Mucosa of rectum (tissue), 2 donors: ENCODE data around the gene EXOSC3.
A peak's percentile ranks its signal among the peaks of the same experiment; 100 is the strongest.
"Not testable (repeated sequence)": the region's sequence is repeated elsewhere in the genome, so short reads cannot be mapped to it uniquely, and the experiment has no call there.

ENCODE experiments used
- H3K27ac ChIP-seq, 2 donors: one replicate each; pipeline ENCODE4 v1.7.0; 2013; ENCODE audit warnings: inconsistent platforms in 2 of 2, low read depth in 2 of 2, low read length in 2 of 2
- H3K27me3 ChIP-seq, 2 donors: one replicate each; pipeline ENCODE4 v1.7.0; 2013; ENCODE audit warnings: low read length in 2 of 2; ENCODE audit not compliant: control insufficient read depth in 2 of 2, insufficient read depth in 2 of 2
- H3K36me3 ChIP-seq, 2 donors: one replicate each; pipeline ENCODE4 v1.7.0; 2013; ENCODE audit warnings: low read length in 2 of 2; ENCODE audit not compliant: control insufficient read depth in 2 of 2, insufficient read depth in 2 of 2
- H3K4me1 ChIP-seq, 2 donors: one replicate each; pipeline ENCODE4 v1.7.0; 2013; ENCODE audit warnings: low read length in 2 of 2, mild to moderate bottlenecking in 1 of 2; ENCODE audit not compliant: control insufficient read depth in 2 of 2, insufficient read depth in 2 of 2
- H3K4me3 ChIP-seq, 2 donors: one replicate each; pipeline ENCODE4 v1.7.0; 2013; ENCODE audit warnings: low read length in 2 of 2
- H3K9ac ChIP-seq, 2 donors: one replicate each; pipeline ENCODE4 v1.7.0; 2013; ENCODE audit warnings: low read length in 2 of 2, low read depth in 1 of 2, mild to moderate bottlenecking in 1 of 2
- H3K9me3 ChIP-seq, 2 donors: one replicate each; pipeline ENCODE4 v1.7.0; 2013; ENCODE audit warnings: low read length in 2 of 2; ENCODE audit not compliant: control insufficient read depth in 2 of 2
- donor health status: healthy.
- donor health status: Normal muscosa, but diverticular disease.

Gene EXOSC3

DNA sequence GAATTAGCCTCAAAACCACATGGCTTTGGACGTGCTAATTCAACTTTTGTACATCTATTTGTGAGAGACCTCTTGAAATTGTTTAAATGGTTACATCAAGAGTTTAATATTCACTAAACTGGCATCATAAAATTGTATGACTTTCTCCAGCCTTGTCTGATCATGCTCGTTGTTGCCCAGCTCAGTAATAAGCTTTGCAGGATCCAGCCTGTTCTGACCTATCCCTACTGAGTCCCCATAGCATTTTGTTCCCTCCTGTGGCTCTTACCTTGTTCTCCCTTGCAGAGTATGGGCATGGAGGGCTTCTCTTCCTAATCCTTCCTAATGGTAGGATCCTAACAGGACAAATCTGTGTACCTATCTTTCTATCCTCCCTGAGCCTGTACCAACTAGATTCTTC lies 6.3 kb downstream of the EXOSC3 start:
- Histone ChIP-seq H3K36me3 (peaks cover 43 to 80% of the 10 kb centered on the region in 2 donors), H3K4me1 (no peaks in the 10 kb centered on the region), H3K9me3 (no peaks in the 10 kb centered on the region), H3K27me3 (no peaks in the 10 kb centered on the region), H3K4me3 (no peak overlapping the region), H3K9ac (no peak overlapping the region), H3K27ac (no peak overlapping the region)

DNA sequence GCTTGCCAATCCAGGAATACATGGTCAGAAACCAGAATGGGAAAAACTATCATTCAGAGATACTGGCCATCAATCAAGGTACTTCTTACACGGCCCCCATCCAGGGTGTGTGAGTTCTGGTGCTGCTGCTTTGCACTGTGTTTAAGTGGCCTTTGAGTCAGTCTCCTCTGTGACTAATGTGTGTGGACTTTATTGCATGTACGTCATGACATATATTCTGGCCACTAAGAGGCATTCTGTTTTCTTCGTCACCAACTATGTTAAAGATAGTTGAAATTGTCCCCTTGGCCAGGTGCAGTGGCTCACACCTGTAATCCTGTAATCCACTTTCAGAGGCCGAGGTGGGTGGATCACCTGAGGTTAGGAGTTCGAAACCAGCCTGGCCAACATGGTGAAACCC lies 8.5 kb downstream of the EXOSC3 start:
- H3K36me3 ChIP-seq = peaks cover 30 to 66% of the 10 kb centered on the region in 2 donors
- no peak overlapping the region for H3K4me3 ChIP-seq
- H3K27ac ChIP-seq = no peak overlapping the region
- no peaks in the 10 kb centered on the region for H3K4me1 ChIP-seq
- H3K9me3 ChIP-seq = no peaks in the 10 kb centered on the region
- H3K27me3 ChIP-seq = no peaks in the 10 kb centered on the region
- H3K9ac ChIP-seq = no peak overlapping the region

DNA sequence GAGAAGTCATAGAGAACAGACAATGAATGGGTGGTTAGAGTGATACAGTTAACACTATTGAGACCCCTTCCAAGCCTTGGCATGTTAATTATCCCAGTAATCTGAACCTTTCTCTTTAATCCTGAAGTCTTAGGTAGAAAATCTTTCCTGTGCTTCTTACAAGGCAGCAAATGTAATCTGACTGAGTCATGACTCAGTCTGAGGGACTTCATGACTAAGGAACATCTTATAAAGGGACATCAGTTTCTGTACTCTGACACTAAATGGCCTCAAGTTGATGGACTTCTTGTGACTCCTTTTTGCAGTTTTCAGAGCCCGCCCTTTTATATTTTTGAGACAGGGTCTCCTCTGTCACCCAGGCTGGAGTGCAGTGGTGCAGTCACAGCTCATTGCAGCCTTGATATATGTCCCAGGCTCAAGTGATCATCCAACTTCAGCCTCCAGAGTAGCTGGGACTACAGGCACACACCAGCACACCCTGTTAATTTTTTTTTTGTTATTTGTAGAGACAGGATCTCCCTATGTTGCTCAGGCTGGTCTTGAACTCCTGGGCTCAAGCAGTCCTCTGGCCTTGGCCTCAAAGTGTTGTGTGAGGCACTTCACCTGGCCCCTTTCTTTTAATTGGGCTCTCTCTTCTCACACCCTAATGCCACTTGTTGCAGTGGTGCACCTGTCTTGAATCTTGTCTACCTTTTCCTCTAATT lies 9.5 kb downstream of the EXOSC3 start:
- Histone ChIP-seq H3K4me1 (no peaks in the 10 kb centered on the region), H3K9me3 (no peaks in the 10 kb centered on the region), H3K4me3 (no peak overlapping the region), H3K9ac (no peak overlapping the region), H3K27ac (no peak overlapping the region), H3K27me3 (no peaks in the 10 kb centered on the region), H3K36me3 (peaks cover 33 to 57% of the 10 kb centered on the region in 2 donors)

DNA sequence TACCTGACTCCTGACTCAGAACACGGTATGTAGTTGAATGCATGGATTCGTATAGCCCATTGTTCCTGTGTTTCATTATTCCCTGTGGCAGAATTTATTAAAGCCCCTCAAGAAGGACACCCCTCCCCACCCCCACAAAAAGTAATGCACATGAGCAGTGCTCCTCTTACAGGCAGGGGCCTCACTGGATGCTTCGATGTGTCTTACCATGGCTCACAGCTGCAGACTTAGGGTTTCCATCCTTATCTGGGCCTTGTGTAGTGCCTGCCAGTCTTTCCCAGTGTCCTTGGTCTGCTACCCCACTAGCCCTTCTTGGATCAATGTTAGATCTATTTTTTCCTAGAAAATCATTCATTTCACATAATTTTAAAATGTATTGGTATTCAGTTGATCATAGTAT lies 14.9 kb downstream of the EXOSC3 start:
- no peaks in the 10 kb centered on the region for H3K4me1 ChIP-seq
- H3K27ac ChIP-seq = no peak overlapping the region
- no peak overlapping the region for H3K4me3 ChIP-seq
- H3K36me3 ChIP-seq = peaks cover 5 to 24% of the 10 kb centered on the region in 2 donors
- no peaks in the 10 kb centered on the region for H3K27me3 ChIP-seq
- no peaks in the 10 kb centered on the region for H3K9me3 ChIP-seq
- H3K9ac ChIP-seq = no peak overlapping the region

DNA sequence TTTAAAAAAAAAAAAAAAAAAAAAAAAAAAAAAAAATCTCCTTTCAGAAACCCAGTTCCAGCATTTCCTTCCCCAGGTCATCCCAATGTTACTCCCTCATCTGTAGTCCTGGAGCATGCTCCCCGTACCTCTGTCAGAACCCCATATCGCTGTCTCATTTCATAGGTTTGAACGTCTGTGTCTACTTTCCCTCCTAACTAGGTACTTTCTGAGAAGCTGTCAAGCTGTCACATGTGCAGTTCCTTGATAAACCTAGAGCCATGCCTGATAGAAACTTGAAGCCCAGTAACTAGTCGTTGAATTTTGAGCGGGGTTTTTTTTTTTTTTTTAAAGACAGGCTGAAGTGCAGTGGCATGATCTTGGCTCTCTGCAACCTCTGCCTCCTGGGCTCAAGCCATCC lies 15.6 kb downstream of the EXOSC3 start:
- Histone ChIP-seq H3K27me3 (no peaks in the 10 kb centered on the region), H3K9me3 (no peaks in the 10 kb centered on the region), H3K36me3 (peaks cover 5 to 29% of the 10 kb centered on the region in 2 donors), H3K9ac (no peak overlapping the region), H3K27ac (no peak overlapping the region), H3K4me1 (no peaks in the 10 kb centered on the region), H3K4me3 (no peak overlapping the region)

DNA sequence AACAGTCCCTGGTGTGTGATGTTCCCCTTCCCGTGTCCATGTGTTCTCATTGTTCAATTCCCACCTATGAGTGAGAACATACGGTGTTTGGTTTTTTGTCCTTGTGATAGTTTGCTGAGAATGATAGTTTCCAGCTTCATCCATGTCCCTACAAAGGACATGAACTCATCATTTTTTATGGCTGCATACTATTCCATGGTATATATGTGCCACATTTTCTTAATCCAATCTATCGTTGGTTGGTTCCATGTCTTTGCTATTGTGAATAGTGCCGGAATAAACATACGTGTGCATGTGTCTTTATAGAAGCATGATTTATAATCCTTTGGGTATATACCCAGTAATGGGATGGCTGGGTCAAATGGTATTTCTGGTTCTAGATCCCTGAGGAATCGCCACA lies 19.6 kb downstream of the EXOSC3 start:
- H3K27ac ChIP-seq, H3K4me3 ChIP-seq, H3K4me1 ChIP-seq, H3K9ac ChIP-seq, H3K9me3 ChIP-seq, H3K27me3 ChIP-seq: not testable (repeated sequence)
- H3K36me3 ChIP-seq = peaks cover 4 to 23% of the 10 kb centered on the region in 2 donors

DNA sequence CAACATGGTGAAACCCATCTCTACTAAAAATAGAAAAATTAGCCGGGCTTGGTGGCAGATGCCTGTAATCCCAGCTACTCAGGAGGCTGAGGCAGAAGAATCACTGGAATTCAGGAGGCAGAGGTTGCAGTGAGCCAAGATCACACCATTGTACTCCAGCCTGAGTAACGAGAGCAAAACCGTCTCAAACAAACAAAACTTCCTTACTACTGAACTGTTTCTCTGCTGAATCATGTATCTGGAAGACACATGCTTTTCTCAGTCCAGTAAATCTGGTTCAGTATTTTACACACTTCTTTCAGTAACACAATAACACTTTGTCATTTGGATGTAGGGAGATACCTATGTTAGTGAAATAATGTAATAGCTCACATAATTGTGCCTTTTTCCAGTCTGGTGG lies 23.4 kb downstream of the EXOSC3 start:
- H3K9me3 ChIP-seq = no peaks in the 10 kb centered on the region
- H3K4me3 ChIP-seq = no peak overlapping the region
- H3K27ac ChIP-seq = no peak overlapping the region
- no peaks in the 10 kb centered on the region for H3K4me1 ChIP-seq
- H3K27me3 ChIP-seq = no peaks in the 10 kb centered on the region
- H3K9ac ChIP-seq = no peak overlapping the region
- H3K36me3 ChIP-seq = peaks cover 4 to 15% of the 10 kb centered on the region in 2 donors

DNA sequence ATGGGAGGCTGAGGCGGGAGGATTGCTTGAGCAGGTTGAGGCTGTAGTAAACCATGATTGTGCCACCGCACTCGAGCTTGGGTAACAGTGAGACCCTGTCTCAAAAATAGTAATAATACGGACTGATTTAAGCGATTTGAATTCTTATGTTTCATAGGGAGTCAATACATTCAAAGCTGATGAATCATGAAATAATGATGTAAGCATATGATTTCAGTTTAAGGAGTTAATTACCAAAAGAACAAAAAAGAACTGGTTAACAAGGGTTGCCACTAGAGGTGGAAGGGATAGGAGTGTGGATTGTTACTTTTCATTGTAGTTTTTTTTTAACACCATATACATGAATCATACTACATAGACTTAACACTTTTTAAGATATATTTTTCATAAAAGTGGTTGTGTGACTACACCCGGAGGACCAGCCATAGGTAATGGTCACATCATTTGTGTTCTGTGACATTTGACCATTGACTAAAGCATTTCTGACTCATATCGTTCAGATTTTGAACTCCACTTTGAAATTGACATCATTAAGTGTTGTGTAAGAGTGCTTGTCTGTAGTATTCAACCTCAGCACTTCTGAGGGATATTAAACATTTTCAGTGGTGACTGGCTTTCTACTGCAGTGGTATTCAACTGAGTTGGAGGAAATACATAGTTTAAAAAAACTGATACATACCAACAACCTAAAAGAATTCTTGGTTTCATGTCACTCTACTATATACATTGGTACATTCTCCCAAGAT lies 24.3 kb downstream of the EXOSC3 start:
- Histone ChIP-seq H3K27ac (no peak overlapping the region), H3K4me3 (no peak overlapping the region), H3K9ac (no peak overlapping the region)

DNA sequence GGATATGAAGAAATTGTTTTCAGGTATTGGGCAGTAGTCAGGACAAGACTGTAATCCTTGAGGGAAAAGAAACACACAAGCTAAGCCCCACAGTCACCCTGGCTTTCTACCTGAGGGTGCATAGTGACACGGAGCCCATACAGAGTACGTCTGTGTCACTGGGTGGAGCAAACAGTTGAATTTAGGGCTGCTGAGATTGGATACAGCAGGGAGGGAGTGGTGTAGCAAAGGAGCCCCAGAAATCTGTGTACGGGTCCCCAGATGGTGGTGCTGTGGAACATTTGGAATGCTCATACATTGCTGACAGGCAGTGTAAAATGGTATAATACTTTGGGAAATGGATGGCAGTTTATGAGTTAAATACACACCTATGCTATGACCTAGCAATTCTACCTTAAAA lies 26.1 kb downstream of the EXOSC3 start:
- H3K4me1 ChIP-seq = peaks cover 8 to 9% of the 10 kb centered on the region in 2 donors
- H3K36me3 ChIP-seq = peaks cover 3 to 9% of the 10 kb centered on the region in 2 donors
- H3K27me3 ChIP-seq = no peaks in the 10 kb centered on the region
- no peak overlapping the region for H3K4me3 ChIP-seq
- no peak overlapping the region for H3K27ac ChIP-seq
- H3K9me3 ChIP-seq = no peaks in the 10 kb centered on the region
- no peak overlapping the region for H3K9ac ChIP-seq

More for the DNA sequence above, 24.3 kb downstream of the EXOSC3 start:
- no peaks in the 10 kb centered on the region for H3K27me3 ChIP-seq
- peaks cover 4 to 15% of the 10 kb centered on the region in 2 donors for H3K36me3 ChIP-seq
- no peaks in the 10 kb centered on the region for H3K9me3 ChIP-seq
- H3K4me1 ChIP-seq = no peaks in the 10 kb centered on the region

DNA sequence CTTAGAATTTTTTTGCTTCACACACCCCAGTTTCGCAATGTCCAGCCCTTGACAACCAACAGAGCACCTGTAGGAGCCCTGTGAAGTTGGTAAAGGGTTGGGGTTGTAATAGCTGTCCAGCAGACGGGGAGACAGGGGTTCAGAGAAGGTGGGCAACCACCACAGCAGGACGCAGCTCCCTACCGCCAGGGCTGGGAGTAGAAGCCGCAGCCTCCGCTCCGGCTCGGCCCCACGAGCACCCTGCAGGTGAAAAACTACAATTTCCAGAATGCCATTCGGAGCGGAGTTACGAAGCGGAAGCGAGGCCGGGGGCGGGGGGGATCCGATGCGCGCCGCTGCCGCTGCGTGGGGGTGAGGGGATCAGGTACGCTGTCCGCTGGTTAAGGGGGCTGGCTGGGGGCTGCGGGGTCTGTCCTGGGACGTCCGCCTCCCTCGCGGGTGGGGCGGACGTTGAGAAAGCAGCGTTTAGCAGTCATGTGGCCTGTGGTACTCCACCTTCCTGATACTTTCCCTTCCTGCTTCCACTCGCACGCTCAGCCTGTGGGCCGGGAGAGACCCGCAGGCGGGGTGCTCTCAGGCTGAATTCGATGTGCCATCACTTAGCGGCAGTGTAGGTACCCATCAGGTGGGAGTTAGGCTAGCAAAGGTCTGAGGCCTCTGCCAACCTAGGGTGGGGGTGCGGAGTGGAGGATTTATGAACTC lies 31.2 kb downstream of the EXOSC3 start, which contains the start of gene TRMT10B:
TRMT10B (plus strand) TSS at position 317 of the 702 bp plus-strand sequence. CDS start 8,127 bp downstream, outside the sequence.
- Histone ChIP-seq H3K36me3 (peaks cover 0 to 3% of the 10 kb centered on the region in 2 donors), H3K9ac (peak within 1 kb of the TSS; percentile 65 to 86), H3K9me3 (no peaks in the 10 kb centered on the region), H3K4me3 (peak within 1 kb of the TSS; percentile 81 to 98), H3K27ac (peak within 1 kb of the TSS; percentile 58 to 71), H3K4me1 (peaks cover 11 to 13% of the 10 kb centered on the region in 2 donors), H3K27me3 (no peaks in the 10 kb centered on the region)
